ENCODE measurements around the gene EVX1. TPM values are rescaled to one million over a fixed set of nuclear protein-coding genes. Genes with fewer than 3 reads are reported as not detected.

The EVX1 gene
- total RNA-seq, 1 experiment from 2014 or later = not detected

DNA sequence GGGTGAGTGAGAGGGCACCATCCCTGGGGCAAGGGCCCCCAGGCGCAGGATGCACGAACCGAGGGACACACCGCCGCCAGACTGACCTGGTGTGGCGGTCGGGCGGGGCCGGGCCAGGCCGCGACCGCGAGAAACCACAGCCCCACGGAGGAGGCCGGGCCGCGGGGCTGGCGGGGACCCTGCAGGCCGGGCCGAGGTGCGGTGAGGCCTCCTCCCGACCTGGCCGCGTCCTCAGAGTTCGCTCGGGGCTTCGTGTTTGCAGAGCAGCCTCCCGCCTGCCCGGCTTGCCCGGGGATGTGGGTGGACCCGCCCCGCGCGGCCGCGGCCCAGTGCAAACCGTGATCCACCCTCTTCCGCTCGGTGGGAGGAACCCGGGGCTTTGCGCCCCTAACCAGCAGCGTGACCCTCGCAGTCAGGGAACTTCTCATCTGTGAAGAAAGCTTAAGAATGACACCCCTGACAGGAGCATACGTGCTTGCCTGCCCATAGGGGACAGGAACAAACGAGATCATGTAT is 22.1 kb upstream of the EVX1 start:
- Histone ChIP-seq H3K36me3 (ENCODE audit: insufficient read depth, low read length) (no peaks in the 10 kb centered on the region), H3K4me3 (ENCODE audit: low read length) (no peak overlapping the region), H3K9me2 (replicated peaks; ENCODE audit: insufficient read depth, low read length) (no peaks in the 10 kb centered on the region), H3K4me2 (ENCODE audit: low read depth, low read length, poor library complexity, severe bottlenecking) (no peak overlapping the region), H3K27ac (ENCODE audit: low read length) (no peak overlapping the region), H2AFZ (ENCODE audit: low read length) (no peak overlapping the region), H4K20me1 (ENCODE audit: insufficient read depth, low read depth, low read length) (no peaks in the 10 kb centered on the region), H3K9me3 (ENCODE audit: low read length) (no peaks in the 10 kb centered on the region), H3K9ac (ENCODE audit: low read length) (no peak overlapping the region), H3K27me3 (ENCODE audit: low read length) (no peaks in the 10 kb centered on the region), H3K79me2 (ENCODE audit: low read length) (no peaks in the 10 kb centered on the region), H3K4me1 (ENCODE audit: low read length) (no peaks in the 10 kb centered on the region)
- no peak for DNase-seq

DNA sequence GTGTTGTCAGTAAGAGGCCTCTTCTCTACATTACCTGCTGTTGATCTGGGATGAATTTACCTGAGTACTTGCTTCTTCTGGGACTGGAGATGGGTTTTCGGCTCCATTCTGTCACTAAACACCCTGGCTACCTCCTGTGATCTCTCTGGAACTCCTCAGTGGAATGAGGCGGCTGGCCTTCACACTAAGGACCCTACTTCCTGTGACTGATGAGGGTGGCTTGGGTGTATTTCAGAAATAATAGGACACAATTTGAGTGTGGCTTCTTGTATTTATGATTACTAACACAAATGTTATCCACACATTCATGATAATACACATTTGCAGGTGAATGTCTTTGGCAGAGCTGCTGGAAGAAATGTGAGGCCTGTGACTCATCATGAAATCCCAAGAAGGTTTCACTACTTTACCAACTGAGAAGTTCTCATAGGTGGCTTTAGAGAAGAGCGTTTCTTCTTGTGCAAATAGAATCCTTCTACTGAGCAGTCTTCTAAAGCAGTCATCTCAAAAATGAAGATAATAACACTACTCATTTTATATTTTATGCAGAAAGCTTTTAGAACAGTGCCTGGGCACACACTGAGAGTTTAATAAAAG is 21.3 kb upstream of the EVX1 start:
- no peak overlapping the region for H3K4me2 ChIP-seq (ENCODE audit: low read depth, low read length, poor library complexity, severe bottlenecking)
- H3K9me2 ChIP-seq (replicated peaks; ENCODE audit: insufficient read depth, low read length) = no peaks in the 10 kb centered on the region
- no peaks in the 10 kb centered on the region for H3K4me1 ChIP-seq (ENCODE audit: low read length)
- H3K36me3 ChIP-seq (ENCODE audit: insufficient read depth, low read length) = no peaks in the 10 kb centered on the region
- DNase-seq = no peak
- H3K4me3 ChIP-seq (ENCODE audit: low read length) = no peak overlapping the region
- no peaks in the 10 kb centered on the region for H3K27me3 ChIP-seq (ENCODE audit: low read length)
- H3K79me2 ChIP-seq (ENCODE audit: low read length) = no peaks in the 10 kb centered on the region
- H2AFZ ChIP-seq (ENCODE audit: low read length) = no peak overlapping the region
- H3K9ac ChIP-seq (ENCODE audit: low read length) = no peak overlapping the region
- no peaks in the 10 kb centered on the region for H3K9me3 ChIP-seq (ENCODE audit: low read length)
- no peak overlapping the region for H3K27ac ChIP-seq (ENCODE audit: low read length)
- no peaks in the 10 kb centered on the region for H4K20me1 ChIP-seq (ENCODE audit: insufficient read depth, low read depth, low read length)

DNA sequence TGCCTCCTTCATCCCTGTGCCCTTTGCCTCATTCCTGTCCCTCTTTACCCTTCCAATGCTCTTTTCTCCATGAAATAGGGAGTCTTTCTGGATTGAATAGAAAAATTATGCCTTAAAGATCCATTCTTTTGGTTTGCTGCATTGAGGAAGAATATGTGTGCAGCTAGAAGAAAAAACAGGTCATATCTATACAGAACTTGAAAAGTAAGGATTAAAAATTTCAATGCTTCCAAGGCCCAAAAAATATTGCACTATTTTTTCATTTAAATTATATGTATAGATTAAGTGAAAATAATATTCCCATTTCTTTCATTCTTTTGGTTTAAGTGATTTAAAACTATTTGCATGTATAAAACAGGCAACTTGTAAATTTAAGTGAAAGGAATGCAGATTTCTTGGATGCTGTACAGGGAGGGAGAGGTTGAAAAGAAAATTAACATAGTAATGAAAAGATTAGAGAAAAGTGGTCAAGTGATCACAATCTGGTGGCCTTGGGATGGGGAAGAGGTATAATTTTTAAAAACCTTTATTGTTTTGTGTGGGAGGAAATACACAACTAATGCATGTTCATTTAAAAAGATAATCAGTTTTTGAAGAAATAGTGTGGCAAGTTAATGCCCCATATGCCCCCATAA is 18.5 kb upstream of the EVX1 start:
- H3K27me3 ChIP-seq (ENCODE audit: low read length) = no peaks in the 10 kb centered on the region

DNA sequence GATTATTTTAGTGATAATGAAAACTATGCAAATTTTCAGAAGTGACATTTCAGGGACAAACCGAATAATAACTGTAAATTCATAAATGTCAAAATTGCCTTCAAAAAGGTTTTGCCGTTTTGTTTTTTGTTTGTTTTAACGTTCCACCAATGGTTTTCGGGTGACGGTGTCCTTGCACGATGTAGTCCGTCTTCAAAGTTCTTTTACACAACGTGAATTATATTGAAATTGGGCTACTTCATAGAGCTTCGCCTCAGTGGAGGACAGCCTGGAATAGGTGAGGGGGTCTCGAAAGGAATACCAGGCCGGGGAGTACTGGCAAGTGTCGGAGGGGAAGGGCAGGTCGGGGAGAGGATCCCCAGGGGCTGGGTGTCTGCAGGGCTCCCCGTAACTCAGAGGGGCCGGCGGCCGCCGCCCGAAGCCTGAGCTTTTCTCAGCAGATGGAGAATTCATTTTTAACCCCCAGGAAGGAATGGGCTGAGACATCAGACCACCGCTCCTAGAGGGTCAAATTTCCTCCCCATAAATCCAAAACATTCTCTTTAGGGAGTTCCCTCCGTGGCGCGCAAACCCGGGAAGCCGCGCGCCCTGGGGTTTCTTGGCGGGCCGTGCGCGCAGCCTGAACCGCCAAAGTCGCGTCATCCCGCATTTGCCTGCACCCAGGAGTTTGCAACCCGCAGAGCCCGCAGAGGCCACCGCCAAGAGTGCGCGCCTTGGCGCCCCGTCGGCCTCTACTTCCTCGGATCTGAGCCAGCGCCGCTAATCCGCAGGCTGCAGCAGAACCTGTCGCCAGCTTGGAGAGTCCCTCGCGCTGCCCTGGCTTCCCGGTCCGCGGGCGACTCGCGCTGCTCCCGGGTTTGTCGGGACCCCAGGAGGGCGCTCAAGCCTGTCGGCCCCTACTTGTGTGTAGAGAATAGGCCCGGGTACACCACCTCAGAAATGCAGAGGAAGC is 17.3 kb upstream of the EVX1 start:
- no peaks in the 10 kb centered on the region for H3K9me3 ChIP-seq (ENCODE audit: low read length)
- no peak overlapping the region for H3K27ac ChIP-seq (ENCODE audit: low read length)
- H3K79me2 ChIP-seq (ENCODE audit: low read length) = no peaks in the 10 kb centered on the region
- DNase-seq = no peak
- H3K4me3 ChIP-seq (ENCODE audit: low read length) = no peak overlapping the region
- H2AFZ ChIP-seq (ENCODE audit: low read length) = no peak overlapping the region
- no peak overlapping the region for H3K9ac ChIP-seq (ENCODE audit: low read length)
- H3K9me2 ChIP-seq (replicated peaks; ENCODE audit: insufficient read depth, low read length) = no peaks in the 10 kb centered on the region
- H3K4me1 ChIP-seq (ENCODE audit: low read length) = no peaks in the 10 kb centered on the region
- no peaks in the 10 kb centered on the region for H4K20me1 ChIP-seq (ENCODE audit: insufficient read depth, low read depth, low read length)
- no peak overlapping the region for H3K4me2 ChIP-seq (ENCODE audit: low read depth, low read length, poor library complexity, severe bottlenecking)
- H3K27me3 ChIP-seq (ENCODE audit: low read length) = no peaks in the 10 kb centered on the region
- H3K36me3 ChIP-seq (ENCODE audit: insufficient read depth, low read length) = no peaks in the 10 kb centered on the region

More for the DNA sequence above, 18.5 kb upstream of the EVX1 start:
- H3K9ac ChIP-seq (ENCODE audit: low read length) = no peak overlapping the region
- no peak overlapping the region for H3K27ac ChIP-seq (ENCODE audit: low read length)
- no peaks in the 10 kb centered on the region for H3K4me1 ChIP-seq (ENCODE audit: low read length)
- H2AFZ ChIP-seq (ENCODE audit: low read length) = no peak overlapping the region
- H3K4me2 ChIP-seq (ENCODE audit: low read depth, low read length, poor library complexity, severe bottlenecking) = no peak overlapping the region
- H3K79me2 ChIP-seq (ENCODE audit: low read length) = no peaks in the 10 kb centered on the region
- H3K36me3 ChIP-seq (ENCODE audit: insufficient read depth, low read length) = no peaks in the 10 kb centered on the region
- H3K9me3 ChIP-seq (ENCODE audit: low read length) = no peaks in the 10 kb centered on the region
- H4K20me1 ChIP-seq (ENCODE audit: insufficient read depth, low read depth, low read length) = no peaks in the 10 kb centered on the region
- H3K4me3 ChIP-seq (ENCODE audit: low read length) = no peak overlapping the region
- DNase-seq = no peak
- no peaks in the 10 kb centered on the region for H3K9me2 ChIP-seq (replicated peaks; ENCODE audit: insufficient read depth, low read length)

DNA sequence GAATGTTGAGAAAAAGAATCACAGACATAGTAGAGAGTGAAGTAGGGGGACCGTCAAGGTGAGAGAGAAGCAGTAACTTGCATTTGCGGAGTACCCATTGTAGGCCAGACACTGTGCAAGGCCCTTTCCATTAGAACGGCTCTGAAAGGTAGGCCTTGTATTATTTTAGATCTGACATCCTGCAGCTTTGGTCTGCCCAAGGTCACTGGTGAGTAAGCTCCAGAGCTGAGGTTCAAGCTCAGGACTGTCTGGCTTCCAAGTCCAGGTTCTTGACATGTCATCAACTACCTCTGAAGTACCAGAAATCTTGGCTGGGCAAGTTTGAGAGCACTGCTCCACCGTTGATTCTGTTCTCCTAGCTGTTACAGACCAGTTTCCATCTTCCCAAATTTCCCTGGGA is 13.2 kb upstream of the EVX1 start:
- no peaks in the 10 kb centered on the region for H3K79me2 ChIP-seq (ENCODE audit: low read length)
- no peak overlapping the region for H2AFZ ChIP-seq (ENCODE audit: low read length)
- H3K27ac ChIP-seq (ENCODE audit: low read length) = no peak overlapping the region
- H4K20me1 ChIP-seq (ENCODE audit: insufficient read depth, low read depth, low read length) = no peaks in the 10 kb centered on the region
- no peaks in the 10 kb centered on the region for H3K9me2 ChIP-seq (replicated peaks; ENCODE audit: insufficient read depth, low read length)
- no peaks in the 10 kb centered on the region for H3K36me3 ChIP-seq (ENCODE audit: insufficient read depth, low read length)
- no peaks in the 10 kb centered on the region for H3K27me3 ChIP-seq (ENCODE audit: low read length)
- H3K4me3 ChIP-seq (ENCODE audit: low read length) = no peak overlapping the region
- H3K9me3 ChIP-seq (ENCODE audit: low read length) = no peaks in the 10 kb centered on the region
- H3K9ac ChIP-seq (ENCODE audit: low read length) = no peak overlapping the region
- H3K4me2 ChIP-seq (ENCODE audit: low read depth, low read length, poor library complexity, severe bottlenecking) = no peak overlapping the region
- H3K4me1 ChIP-seq (ENCODE audit: low read length) = no peaks in the 10 kb centered on the region
- DNase-seq = no peak

DNA sequence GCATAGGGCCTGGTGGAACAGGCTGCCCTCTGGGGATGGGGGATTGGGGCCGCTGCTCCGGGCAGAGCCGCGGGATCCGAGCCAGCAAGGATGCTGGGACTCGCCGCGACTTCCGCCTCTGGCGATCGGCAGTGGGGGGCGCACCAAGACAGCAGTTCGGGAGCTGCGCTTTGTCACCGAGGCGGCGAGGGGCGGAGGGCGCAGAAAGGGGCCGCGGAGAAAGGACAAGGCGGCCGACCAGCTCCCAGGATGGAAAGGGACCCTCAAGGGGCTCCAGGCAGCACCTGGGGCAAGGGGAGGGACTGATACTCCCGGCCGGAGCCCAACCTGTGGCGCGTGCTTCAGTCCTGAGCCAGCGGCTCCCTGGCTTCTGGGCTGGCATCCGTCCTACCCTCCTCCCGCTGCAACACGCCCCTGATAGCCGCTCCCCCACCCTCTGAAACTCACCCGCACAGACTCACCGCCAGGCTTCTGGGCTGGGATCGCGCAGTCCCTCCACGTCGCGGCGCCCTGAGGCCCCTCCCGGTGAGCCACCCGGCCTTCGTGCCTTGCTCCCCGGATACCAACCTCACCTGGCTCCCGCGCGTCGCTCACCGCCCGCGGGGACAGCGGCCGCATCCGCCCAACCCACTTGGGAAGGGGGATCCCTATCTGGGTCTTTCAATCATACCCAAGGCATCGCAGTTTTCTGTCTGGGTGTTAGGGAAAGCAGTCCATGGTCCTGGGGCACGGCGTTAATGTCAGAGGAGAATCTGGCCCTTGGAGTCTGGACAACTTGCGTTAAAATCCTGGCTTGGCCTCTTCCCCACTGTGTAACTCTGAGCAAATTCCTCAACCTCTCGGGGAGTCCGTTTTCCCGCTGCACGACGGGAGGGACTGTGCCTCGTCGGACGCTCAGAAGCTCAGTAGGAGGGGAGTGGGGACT is 7.0 kb upstream of the EVX1 start:
- no peak overlapping the region for H3K4me2 ChIP-seq (ENCODE audit: low read depth, low read length, poor library complexity, severe bottlenecking)
- no peaks in the 10 kb centered on the region for H3K9me3 ChIP-seq (ENCODE audit: low read length)
- H3K27ac ChIP-seq (ENCODE audit: low read length) = no peak overlapping the region
- no peaks in the 10 kb centered on the region for H3K27me3 ChIP-seq (ENCODE audit: low read length)
- no peaks in the 10 kb centered on the region for H3K36me3 ChIP-seq (ENCODE audit: insufficient read depth, low read length)
- H2AFZ ChIP-seq (ENCODE audit: low read length) = no peak overlapping the region
- no peak overlapping the region for H3K9ac ChIP-seq (ENCODE audit: low read length)
- H3K9me2 ChIP-seq (replicated peaks; ENCODE audit: insufficient read depth, low read length) = no peaks in the 10 kb centered on the region
- H4K20me1 ChIP-seq (ENCODE audit: insufficient read depth, low read depth, low read length) = no peaks in the 10 kb centered on the region; the same call in 1 of the 2 replicates
- no peaks in the 10 kb centered on the region for H3K79me2 ChIP-seq (ENCODE audit: low read length)
- no peaks in the 10 kb centered on the region for H3K4me1 ChIP-seq (ENCODE audit: low read length)
- H3K4me3 ChIP-seq (ENCODE audit: low read length) = no peak overlapping the region
- no peak for DNase-seq

DNA sequence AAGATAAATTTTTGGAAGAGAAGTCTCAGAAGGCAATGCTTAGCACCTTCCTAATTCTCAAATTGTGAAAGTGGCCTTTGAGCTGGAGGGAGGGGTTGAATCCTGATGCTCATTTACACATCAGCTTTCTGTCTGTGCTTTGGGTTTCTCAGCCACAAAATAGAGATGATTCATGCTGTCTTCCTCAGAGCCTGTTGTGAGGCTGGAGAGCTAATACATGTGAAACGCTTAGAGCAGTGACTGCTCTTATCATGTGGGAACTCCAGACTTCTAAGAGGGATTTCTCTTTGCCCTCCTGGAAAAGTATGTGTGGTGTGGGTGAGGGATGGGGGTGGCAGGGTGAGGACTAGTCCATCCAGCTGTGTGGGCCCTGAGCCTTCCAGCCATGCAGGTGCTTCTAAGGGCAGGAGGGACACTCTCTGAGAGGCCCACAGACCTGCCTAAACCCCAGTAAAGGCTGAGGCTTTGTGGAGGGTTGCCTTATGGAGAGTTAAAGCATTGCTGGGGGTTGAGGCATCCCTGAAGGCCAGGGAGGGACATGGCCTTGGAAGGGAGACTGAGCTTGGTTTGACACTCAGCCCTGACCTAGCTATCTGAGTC is 4.8 kb upstream of the EVX1 start:
- Histone ChIP-seq H2AFZ (ENCODE audit: low read length) (no peak overlapping the region), H3K4me3 (ENCODE audit: low read length) (no peak overlapping the region), H3K4me2 (ENCODE audit: low read depth, low read length, poor library complexity, severe bottlenecking) (no peak overlapping the region), H3K27ac (ENCODE audit: low read length) (no peak overlapping the region), H4K20me1 (ENCODE audit: insufficient read depth, low read depth, low read length) (no peaks in the 10 kb centered on the region; the same call in 1 of the 2 replicates), H3K79me2 (ENCODE audit: low read length) (no peaks in the 10 kb centered on the region), H3K9me2 (replicated peaks; ENCODE audit: insufficient read depth, low read length) (no peaks in the 10 kb centered on the region), H3K36me3 (ENCODE audit: insufficient read depth, low read length) (no peaks in the 10 kb centered on the region), H3K27me3 (ENCODE audit: low read length) (no peaks in the 10 kb centered on the region), H3K4me1 (ENCODE audit: low read length) (no peaks in the 10 kb centered on the region), H3K9me3 (ENCODE audit: low read length) (no peaks in the 10 kb centered on the region), H3K9ac (ENCODE audit: low read length) (no peak overlapping the region)
- no peak for DNase-seq
